ENCODE results near the gene CHST15.

The CHST15 gene

GRCh38 chr10:124092860-124093773 lies at the start of gene CHST15:
CHST15 (minus strand) TSS chr10:124093598; CDS start chr10:124046212, 47,386 bp downstream.
- no peak for DNase-seq

GRCh38 chr10:124142960-124143359 lies 49.6 kb upstream of the CHST15 start:
- no peak for DNase-seq

GRCh38 chr10:124142006-124142739 lies 48.8 kb upstream of the CHST15 start:
- DNase-seq, result no peak

GRCh38 chr10:124138883-124139348 lies 45.5 kb upstream of the CHST15 start:
- DNase-seq, result no peak

- DNase-seq, result no peak
Measured at GRCh38 chr10:124138195-124138882, 44.9 kb upstream of the CHST15 start.

- DNase-seq, result no peak
Measured at GRCh38 chr10:124134251-124134893, 41.0 kb upstream of the CHST15 start.

GRCh38 chr10:124132876-124133275 lies 39.5 kb upstream of the CHST15 start:
- DNase-seq, result no peak

- DNase-seq, result no peak
Measured at GRCh38 chr10:124132306-124132705, 38.9 kb upstream of the CHST15 start.

GRCh38 chr10:124131172-124131571 lies 37.8 kb upstream of the CHST15 start:
- DNase-seq, result no peak

GRCh38 chr10:124130198-124130900 lies 37.0 kb upstream of the CHST15 start:
- no peak for DNase-seq

- no peak for DNase-seq
Measured at GRCh38 chr10:124129471-124129870, 36.1 kb upstream of the CHST15 start.

GRCh38 chr10:124128811-124129145 lies 35.4 kb upstream of the CHST15 start:
- no peak for DNase-seq

- DNase-seq, result no peak
Measured at GRCh38 chr10:124127965-124128810, 34.8 kb upstream of the CHST15 start.

- no peak for DNase-seq
Measured at GRCh38 chr10:124127563-124127962, 34.2 kb upstream of the CHST15 start.

GRCh38 chr10:124126983-124127385 lies 33.6 kb upstream of the CHST15 start:
- no peak for DNase-seq

- no peak for DNase-seq
Measured at GRCh38 chr10:124126145-124126982, 33.0 kb upstream of the CHST15 start.

GRCh38 chr10:124125305-124126116 lies 32.1 kb upstream of the CHST15 start:
- DNase-seq, result no peak

- DNase-seq, result no peak
Measured at GRCh38 chr10:124124769-124125161, 31.4 kb upstream of the CHST15 start.

GRCh38 chr10:124124123-124124768 lies 30.8 kb upstream of the CHST15 start:
- no peak for DNase-seq
